Suprapubic skin (tissue), 4 donors: Measurements from ENCODE around the gene MXI1. TPM values are rescaled to one million over a fixed set of nuclear protein-coding genes. Genes with fewer than 3 reads are reported as not detected.
"Not testable (repeated sequence)": the region's sequence is repeated elsewhere in the genome, so short reads cannot be mapped to it uniquely, and the experiment has no call there.

Experiments
- DNase-seq, 2 donors: peaks; one replicate each; pipeline ENCODE4 v3.0.0-alpha.2; 2019; ENCODE audit warnings: low spot score in 2 of 2
- H3K27ac ChIP-seq: fragments of 200-600 bp; sonication (generic); one replicate; pipeline ENCODE4 v1.5.1; 2019
- H3K27me3 ChIP-seq: fragments of 200-600 bp; sonication (generic); one replicate; pipeline ENCODE4 v1.5.1; 2019
- H3K36me3 ChIP-seq: fragments of 200-600 bp; sonication (generic); one replicate; pipeline ENCODE4 v1.5.1; 2019
- H3K4me1 ChIP-seq: fragments of 200-600 bp; sonication (generic); one replicate; pipeline ENCODE4 v1.5.1; 2019
- H3K4me3 ChIP-seq: fragments of 200-600 bp; sonication (generic); one replicate; pipeline ENCODE4 v1.5.1; 2019; ENCODE audit warnings: mild to moderate bottlenecking
- H3K9me3 ChIP-seq: fragments of 200-600 bp; sonication (generic); one replicate; pipeline ENCODE4 v1.5.1; 2019
- EP300 ChIP-seq: sonication (generic); formaldehyde crosslinking; IDR thresholded peaks from one replicate; pipeline ENCODE4 v1.6.1; 2017; ENCODE audit warnings: antibody characterized with exemption
- POLR2A ChIP-seq, 2 donors: fragments of 450-650 bp; IDR thresholded peaks; one replicate each; pipeline ENCODE4 v1.6.1; 2017; ENCODE audit warnings: antibody characterized with exemption in 2 of 2, mild to moderate bottlenecking in 2 of 2, moderate library complexity in 2 of 2
- POLR2AphosphoS5 ChIP-seq, 3 donors: sonication (generic); formaldehyde crosslinking; IDR thresholded peaks; one replicate each; pipeline ENCODE4 v1.6.1; 2017; ENCODE audit warnings: antibody characterized with exemption in 3 of 3
- WGBS: methylation state at CpG from one replicate; pipeline ENCODE4 v1.1.5; 2018; 5-methylcytosine and 5-hydroxymethylcytosine counted together
- total RNA-seq, 4 donors: library from RNA; depleted of rRNA; stranded (reverse); fragments of >200 nt; gene quantifications; one replicate each; pipeline ENCODE4 v1.1.0, GENCODE V29; 2016
- TF ChIP-seq, protein P1 (sequence below), 2 donors: fragments of 200-600 bp in 1 of 2; fragments of 450-650 bp in 1 of 2; sonication (generic) in 1 of 2; IDR thresholded peaks; one replicate each; pipeline ENCODE4 v1.5.1; 2016 to 2019; ENCODE audit warnings: antibody characterized with exemption in 2 of 2, mild to moderate bottlenecking in 1 of 2, moderate library complexity in 1 of 2

MXI1 gene
- total RNA-seq, 4 donors from 2014 or later = 64.3 to 77.9 (median 70.9) TPM

DNA sequence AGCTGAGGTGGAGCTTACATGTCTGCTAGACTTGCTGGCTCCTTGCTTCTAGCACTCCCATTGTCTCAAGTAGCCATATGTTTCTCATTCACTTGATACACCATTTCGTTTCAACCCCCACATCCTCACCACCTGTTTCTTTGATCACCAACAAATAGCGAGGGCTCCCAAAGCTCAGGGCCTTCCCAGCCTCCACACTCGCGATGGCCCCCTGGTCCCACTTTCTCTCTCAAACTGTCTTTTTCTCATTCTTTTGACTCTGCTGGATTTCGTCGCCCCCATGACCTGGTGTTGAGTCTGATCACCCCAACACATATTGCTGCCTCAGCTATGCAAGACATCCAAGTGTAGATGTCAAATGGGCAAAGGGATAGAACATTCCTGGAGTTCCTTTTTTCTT is 123.3 kb downstream of the MXI1 start:
- Histone ChIP-seq H3K9me3 (peaks cover 7% of the 10 kb centered on the region), H3K27me3 (no peaks in the 10 kb centered on the region), H3K27ac (no peak overlapping the region), H3K4me3 (no peak overlapping the region), H3K36me3 (no peaks in the 10 kb centered on the region), H3K4me1 (peaks cover 5% of the 10 kb centered on the region)
- 93% methylated on average over 6 of the region's 6 CpGs for WGBS
- no peak for DNase-seq
- TF ChIP-seq POLR2AphosphoS5 (IDR thresholded peaks at IDR 0.05) = no peak
- TF ChIP-seq, protein P1, sequence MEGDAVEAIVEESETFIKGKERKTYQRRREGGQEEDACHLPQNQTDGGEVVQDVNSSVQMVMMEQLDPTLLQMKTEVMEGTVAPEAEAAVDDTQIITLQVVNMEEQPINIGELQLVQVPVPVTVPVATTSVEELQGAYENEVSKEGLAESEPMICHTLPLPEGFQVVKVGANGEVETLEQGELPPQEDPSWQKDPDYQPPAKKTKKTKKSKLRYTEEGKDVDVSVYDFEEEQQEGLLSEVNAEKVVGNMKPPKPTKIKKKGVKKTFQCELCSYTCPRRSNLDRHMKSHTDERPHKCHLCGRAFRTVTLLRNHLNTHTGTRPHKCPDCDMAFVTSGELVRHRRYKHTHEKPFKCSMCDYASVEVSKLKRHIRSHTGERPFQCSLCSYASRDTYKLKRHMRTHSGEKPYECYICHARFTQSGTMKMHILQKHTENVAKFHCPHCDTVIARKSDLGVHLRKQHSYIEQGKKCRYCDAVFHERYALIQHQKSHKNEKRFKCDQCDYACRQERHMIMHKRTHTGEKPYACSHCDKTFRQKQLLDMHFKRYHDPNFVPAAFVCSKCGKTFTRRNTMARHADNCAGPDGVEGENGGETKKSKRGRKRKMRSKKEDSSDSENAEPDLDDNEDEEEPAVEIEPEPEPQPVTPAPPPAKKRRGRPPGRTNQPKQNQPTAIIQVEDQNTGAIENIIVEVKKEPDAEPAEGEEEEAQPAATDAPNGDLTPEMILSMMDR (IDR thresholded peaks at IDR 0.05) = no peak
- TF ChIP-seq POLR2A (IDR thresholded peaks at IDR 0.05) = no peak
- TF ChIP-seq EP300 = no peak

DNA sequence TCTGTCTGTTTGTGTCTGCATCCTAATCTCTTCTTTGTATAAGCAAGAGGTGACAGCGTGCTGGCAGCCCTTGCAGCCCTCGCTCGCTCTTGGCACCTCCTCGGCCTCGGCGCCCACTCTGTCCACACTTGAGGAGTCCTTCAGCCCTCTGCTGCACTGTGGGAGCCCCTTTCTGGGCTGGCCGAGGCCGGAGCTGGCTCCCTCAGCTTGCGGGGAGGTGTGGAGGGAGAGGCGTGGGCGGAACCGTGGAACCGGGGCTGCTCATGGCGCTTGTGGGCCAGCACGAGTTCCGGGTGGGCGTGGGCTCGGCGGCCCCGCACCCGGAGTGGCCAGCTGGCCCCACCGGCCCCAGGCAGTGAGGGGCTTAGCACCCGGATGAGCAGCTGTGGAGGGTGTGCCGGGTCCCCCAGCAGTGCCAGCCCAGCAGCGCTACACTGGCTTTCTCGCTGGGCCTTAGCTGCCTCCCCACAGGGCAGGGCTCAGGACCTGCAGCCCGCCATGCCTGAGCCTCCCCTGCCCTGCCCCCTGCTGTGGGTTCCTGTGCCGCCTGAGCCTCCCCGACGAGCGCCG is 123.9 kb downstream of the MXI1 start:
- H3K27me3 ChIP-seq, DNase-seq: not testable (repeated sequence)
- WGBS = 97% methylated on average over 13 of the region's 32 CpGs

DNA sequence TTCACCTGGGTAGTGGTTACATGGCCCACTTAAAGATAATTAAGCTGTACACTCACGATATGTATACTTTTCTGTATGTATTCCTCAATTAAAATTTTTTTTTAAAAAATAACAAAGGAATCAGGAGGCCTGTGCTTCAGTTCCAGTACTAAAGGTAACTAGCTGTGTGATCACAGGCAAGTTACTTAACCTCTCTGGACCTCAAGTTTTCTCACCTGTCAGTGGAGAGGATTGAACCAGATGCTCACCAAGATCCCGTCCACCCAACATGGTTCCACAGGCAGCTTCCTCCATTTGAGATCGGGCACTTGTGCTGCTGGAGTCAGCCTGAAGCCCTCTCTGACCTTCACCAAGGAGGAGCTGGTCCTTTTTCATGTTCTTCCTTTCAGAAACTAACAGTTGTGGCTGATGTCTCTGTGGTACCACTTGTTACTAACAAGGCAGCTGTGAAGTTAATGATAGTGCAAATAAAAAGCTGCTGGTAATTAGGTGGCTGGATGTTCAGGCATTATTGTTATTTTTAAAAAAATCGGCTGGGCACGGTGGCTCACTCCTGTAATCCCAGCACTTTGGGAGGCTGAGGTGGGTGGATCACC is 126.8 kb downstream of the MXI1 start:
- no peak for DNase-seq
- TF ChIP-seq POLR2AphosphoS5 (IDR thresholded peaks at IDR 0.05) (no peak), EP300 (no peak), POLR2A (IDR thresholded peaks at IDR 0.05) (no peak)
- TF ChIP-seq, protein P1 (IDR thresholded peaks at IDR 0.05) = no peak
- 83% methylated on average over 5 of the region's 5 CpGs for WGBS
- Histone ChIP-seq H3K4me3 (no peak overlapping the region), H3K27ac (no peak overlapping the region), H3K36me3 (no peaks in the 10 kb centered on the region), H3K4me1 (peaks cover 16% of the 10 kb centered on the region), H3K27me3 (no peaks in the 10 kb centered on the region), H3K9me3 (peaks cover 7% of the 10 kb centered on the region)

More for the DNA sequence above, 123.9 kb downstream of the MXI1 start:
- H3K27ac ChIP-seq, H3K4me3 ChIP-seq, H3K36me3 ChIP-seq, H3K9me3 ChIP-seq: not testable (repeated sequence)
- peaks cover 11% of the 10 kb centered on the region for H3K4me1 ChIP-seq

DNA sequence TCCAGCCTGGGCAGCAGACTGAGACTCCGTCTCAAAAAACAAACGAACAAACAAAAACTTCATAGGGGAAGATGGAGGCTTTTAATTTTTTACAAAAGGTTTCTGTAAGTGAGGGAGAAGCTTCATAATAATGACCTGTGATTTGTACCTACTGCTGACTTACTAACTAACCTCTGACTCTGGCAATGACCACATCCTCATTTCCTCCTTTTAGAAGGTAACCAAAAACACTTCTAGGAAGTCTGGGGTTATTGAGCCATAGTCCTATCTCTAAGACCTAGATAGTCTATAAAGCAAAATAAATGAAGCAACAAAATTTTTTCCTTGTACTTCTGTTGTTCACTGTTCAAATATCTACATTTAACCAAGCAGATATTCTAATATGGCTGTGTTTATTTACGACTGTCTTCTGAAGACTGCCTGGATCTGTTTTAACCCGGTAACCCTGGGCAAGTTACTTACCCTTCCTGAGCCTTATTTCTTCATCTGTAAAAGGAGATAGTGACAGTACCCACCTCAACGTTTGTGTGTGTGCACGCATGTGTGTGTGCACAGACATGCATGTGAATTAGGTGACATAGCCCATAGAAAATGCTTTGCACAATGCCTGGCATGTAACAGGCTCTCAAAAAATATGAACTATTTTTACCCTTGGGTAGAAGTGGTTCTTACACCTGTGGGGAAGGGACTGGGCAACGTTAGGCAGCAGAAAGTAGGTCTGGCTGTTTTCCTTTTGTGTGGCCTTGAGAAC is 128.1 kb downstream of the MXI1 start:
- Histone ChIP-seq H3K36me3 (no peaks in the 10 kb centered on the region), H3K27ac (no peak overlapping the region), H3K27me3 (no peaks in the 10 kb centered on the region), H3K4me1 (peaks cover 16% of the 10 kb centered on the region), H3K4me3 (no peak overlapping the region), H3K9me3 (peaks cover 4% of the 10 kb centered on the region)
- no peak for DNase-seq
- WGBS = 52% methylated on average over 7 of the region's 7 CpGs
- TF ChIP-seq POLR2AphosphoS5 (IDR thresholded peaks at IDR 0.05) = no peak
- TF ChIP-seq POLR2A (IDR thresholded peaks at IDR 0.05) = no peak
- TF ChIP-seq EP300 = no peak
- TF ChIP-seq, protein P1 (IDR thresholded peaks at IDR 0.05) = no peak

DNA sequence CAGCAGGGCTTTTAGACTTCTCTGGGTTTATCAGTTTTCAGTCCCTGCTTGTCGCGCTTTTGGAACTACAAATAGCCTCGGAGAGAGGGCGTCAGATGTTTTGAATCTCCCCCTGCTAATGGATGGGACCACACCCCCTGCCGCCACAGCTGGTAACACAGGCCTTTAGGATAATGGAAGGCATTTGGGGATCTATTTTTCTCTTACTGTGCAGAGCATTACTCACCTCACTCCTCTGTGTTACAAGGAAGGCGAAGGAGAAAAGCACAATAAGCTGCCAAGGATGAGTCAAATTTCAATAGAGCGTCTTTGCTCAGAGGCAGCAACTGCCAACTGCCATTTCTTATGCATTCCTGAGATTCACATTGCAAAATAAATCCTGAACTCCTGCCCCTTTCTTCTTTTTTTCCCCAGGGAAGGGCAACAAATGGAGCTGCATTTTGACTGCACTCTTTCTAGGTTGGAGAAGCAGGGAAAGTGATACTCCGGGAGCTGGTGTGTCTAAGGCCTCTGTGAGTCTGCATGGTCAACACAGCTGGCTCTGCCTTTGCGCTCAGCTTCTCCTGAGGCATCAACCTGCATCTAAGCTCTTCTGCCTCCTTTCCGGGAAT is 128.8 kb downstream of the MXI1 start:
- Histone ChIP-seq H3K27me3 (no peaks in the 10 kb centered on the region), H3K27ac (no peak overlapping the region), H3K4me1 (peaks cover 16% of the 10 kb centered on the region), H3K9me3 (no peaks in the 10 kb centered on the region), H3K4me3 (no peak overlapping the region), H3K36me3 (no peaks in the 10 kb centered on the region)
- WGBS = 41% methylated on average over 10 of the region's 10 CpGs
- DNase-seq = no peak
- no peak for TF ChIP-seq POLR2AphosphoS5 (IDR thresholded peaks at IDR 0.05)
- TF ChIP-seq, protein P1 (IDR thresholded peaks at IDR 0.05) = no peak

Other genes starting within 250 kb of the MXI1 start
- 100 to 1,000 TPM in 3 of 4 donors, 10 to 100 TPM in 1; 72.6 to 335 (median 279) TPM for gene ADD3, start 199.6 kb upstream of the MXI1 start, total RNA-seq
- gene SMNDC1, start 97.3 kb downstream of the MXI1 start, total RNA-seq = 10 to 100 TPM; 10.3 to 15.8 (median 12.8) TPM